ENCODE results near the gene MEI1.
"Not testable (repeated sequence)": the region's sequence is repeated elsewhere in the genome, so short reads cannot be mapped to it uniquely, and the experiment has no call there.

MEI1 gene

DNA sequence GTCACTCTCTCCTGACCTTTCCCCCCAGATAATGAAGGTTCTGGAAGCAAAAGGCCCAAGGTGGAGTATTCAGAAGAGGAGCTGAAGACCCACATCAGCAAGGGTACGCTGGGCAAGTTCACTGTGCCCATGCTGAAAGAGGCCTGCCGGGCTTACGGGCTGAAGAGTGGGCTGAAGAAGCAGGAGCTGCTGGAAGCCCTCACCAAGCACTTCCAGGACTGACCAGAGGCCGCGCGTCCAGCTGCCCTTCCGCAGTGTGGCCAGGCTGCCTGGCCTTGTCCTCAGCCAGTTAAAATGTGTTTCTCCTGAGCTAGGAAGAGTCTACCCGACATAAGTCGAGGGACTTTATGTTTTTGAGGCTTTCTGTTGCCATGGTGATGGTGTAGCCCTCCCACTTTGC lies 35.7 kb upstream of the MEI1 start:
- not testable (repeated sequence) for H3K27ac ChIP-seq (ENCODE audit: low read depth, low read length); H3K27me3 ChIP-seq (ENCODE audit: insufficient read depth, low read length); H3K9me3 ChIP-seq (ENCODE audit: insufficient read depth, low read depth, low read length); H3K4me1 ChIP-seq (ENCODE audit: insufficient read depth, low read length); H3K9ac ChIP-seq (ENCODE audit: low read depth, low read length); H3K4me3 ChIP-seq (ENCODE audit: low read length)
- peaks cover 65% of the 10 kb centered on the region for H3K36me3 ChIP-seq (ENCODE audit: insufficient read depth, low read length)
- 98% methylated on average over 7 of the region's 9 CpGs for WGBS

DNA sequence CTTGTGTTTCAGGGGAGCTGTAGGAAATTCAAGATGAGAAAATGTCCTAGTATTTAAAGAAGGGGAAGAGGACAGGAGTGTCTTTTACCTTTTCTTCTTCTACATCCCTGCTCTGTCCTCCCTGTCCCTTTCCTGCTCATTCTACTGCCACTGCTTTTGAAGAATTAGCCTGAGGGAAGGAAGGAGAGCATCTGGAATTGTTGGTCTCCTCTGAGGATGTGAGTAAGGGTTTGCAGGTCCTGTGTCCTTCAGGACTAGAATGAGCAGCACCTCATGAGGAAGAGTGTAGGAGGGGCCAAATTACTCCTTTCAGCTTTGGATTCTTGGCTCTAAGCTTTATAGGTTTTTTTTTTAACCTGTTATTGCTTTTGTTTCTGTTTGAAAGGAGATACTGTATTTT lies 34.8 kb upstream of the MEI1 start:
- peaks cover 56% of the 10 kb centered on the region for H3K36me3 ChIP-seq (ENCODE audit: insufficient read depth, low read length)
- no peaks in the 10 kb centered on the region for H3K27me3 ChIP-seq (ENCODE audit: insufficient read depth, low read length)
- no peak overlapping the region for H3K4me3 ChIP-seq (ENCODE audit: low read length)
- H3K9me3 ChIP-seq (ENCODE audit: insufficient read depth, low read depth, low read length): no peaks in the 10 kb centered on the region
- H3K4me1 ChIP-seq (ENCODE audit: insufficient read depth, low read length): peaks cover 4% of the 10 kb centered on the region; the same call in 1 of the 2 replicates
- H3K9ac ChIP-seq (ENCODE audit: low read depth, low read length): no peak overlapping the region
- no peak overlapping the region; the same call in 1 of the 2 replicates for H3K27ac ChIP-seq (ENCODE audit: low read depth, low read length)

DNA sequence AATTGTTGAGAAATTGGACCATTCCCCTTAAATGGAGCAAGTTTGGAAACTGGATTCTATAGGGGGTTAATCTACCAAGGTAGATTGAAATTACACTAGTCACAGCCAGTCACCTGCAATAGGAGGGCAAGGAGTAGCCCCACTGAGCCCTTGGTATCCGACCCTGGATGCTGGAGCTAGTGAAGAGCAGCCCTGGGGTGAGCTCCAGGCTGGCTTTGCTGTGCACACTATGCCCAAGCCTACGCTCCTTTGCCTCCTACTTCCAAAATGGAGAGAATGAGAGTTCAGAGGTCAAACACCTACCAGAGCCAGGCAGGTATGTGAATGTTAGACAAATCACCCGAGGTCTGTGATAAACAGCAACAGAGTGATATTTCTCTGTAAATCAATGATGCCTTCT lies 34.4 kb upstream of the MEI1 start:
- H3K4me1 ChIP-seq (ENCODE audit: insufficient read depth, low read length): peaks cover 4% of the 10 kb centered on the region; the same call in 1 of the 2 replicates
- H3K9ac ChIP-seq (ENCODE audit: low read depth, low read length): no peak overlapping the region
- no peak overlapping the region for H3K4me3 ChIP-seq (ENCODE audit: low read length)
- H3K27ac ChIP-seq (ENCODE audit: low read depth, low read length): peak overlapping the region; percentile 9; the same call in 1 of the 2 replicates
- H3K36me3 ChIP-seq (ENCODE audit: insufficient read depth, low read length): peaks cover 52% of the 10 kb centered on the region
- 97% methylated on average over 3 of the region's 3 CpGs for WGBS
- no peaks in the 10 kb centered on the region for H3K27me3 ChIP-seq (ENCODE audit: insufficient read depth, low read length)
- H3K9me3 ChIP-seq (ENCODE audit: insufficient read depth, low read depth, low read length): no peaks in the 10 kb centered on the region

DNA sequence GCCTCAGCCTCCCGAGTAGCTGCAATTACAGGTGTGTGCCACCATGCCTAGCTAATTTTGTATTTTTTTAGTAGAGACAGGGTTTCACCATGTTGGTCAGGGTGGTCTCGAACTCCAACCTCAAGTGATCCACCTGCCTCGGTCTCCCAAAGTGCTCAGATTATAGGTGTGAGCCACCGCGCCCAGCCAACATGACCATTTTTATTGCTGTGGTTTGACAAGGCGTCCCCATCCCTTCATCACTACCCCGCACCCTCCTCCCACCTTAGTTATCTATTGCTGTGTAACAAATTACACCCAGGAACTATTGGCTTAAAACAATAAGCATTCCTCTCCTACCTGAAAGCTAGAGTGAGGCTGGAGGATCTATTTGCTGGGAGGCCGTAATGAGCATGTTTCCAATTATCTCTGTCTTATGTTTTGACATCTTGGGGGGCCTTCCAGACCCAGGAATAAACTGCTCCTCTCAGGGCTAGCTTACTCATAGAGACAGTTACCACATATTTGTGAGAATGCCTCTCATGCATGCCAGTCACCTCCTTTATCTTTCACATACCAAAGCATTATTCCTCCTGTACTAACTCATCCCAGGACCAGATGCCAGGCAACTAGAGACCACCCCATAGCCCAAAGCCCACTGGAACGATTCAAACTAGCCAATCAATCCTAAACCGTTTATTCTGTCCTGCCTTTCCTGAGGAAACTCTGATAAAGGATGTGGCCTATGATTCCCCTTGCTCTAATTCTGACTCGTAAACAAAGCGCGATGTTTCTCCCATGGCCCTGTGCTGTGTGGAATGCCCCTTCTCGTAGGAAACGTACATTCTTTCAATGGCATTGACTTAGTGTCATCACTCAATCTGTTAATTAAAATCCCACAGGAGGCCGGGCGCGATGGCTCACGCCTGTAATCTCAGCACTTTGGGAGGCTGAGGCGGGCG lies 30.1 kb upstream of the MEI1 start:
- H3K36me3 ChIP-seq (ENCODE audit: insufficient read depth, low read length): peaks cover 27% of the 10 kb centered on the region
- H3K4me3 ChIP-seq (ENCODE audit: low read length): no peak overlapping the region
- H3K27me3 ChIP-seq (ENCODE audit: insufficient read depth, low read length): no peaks in the 10 kb centered on the region
- H3K9me3 ChIP-seq (ENCODE audit: insufficient read depth, low read depth, low read length): no peaks in the 10 kb centered on the region
- peaks cover 4% of the 10 kb centered on the region; the same call in 1 of the 2 replicates for H3K4me1 ChIP-seq (ENCODE audit: insufficient read depth, low read length)
- H3K27ac ChIP-seq (ENCODE audit: low read depth, low read length): no peak overlapping the region
- 93% methylated on average over 21 of the region's 21 CpGs for WGBS
- no peak overlapping the region for H3K9ac ChIP-seq (ENCODE audit: low read depth, low read length)

DNA sequence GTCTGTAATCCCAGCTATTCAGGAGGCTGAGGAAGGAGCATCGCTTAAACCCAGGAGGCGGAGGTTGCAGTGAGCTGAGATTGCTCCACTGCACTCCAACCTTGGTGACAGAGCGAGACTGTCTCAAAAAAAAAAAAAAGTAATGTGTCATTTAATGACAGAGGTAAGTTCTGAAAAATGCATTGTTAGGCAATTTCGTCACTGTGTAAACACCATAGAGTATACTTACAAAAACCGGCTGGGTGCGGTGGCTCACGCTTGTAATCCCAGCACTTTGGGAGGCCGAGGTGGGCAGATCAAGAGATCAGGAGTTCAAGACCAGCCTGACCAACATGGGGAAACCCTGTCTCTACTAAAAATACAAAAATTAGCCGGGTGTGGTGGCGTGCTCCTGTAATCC lies 27.2 kb upstream of the MEI1 start:
- 96% methylated on average over 10 of the region's 10 CpGs for WGBS
- not testable (repeated sequence) for H3K9me3 ChIP-seq (ENCODE audit: insufficient read depth, low read depth, low read length); H3K9ac ChIP-seq (ENCODE audit: low read depth, low read length); H3K4me3 ChIP-seq (ENCODE audit: low read length); H3K27me3 ChIP-seq (ENCODE audit: insufficient read depth, low read length); H3K27ac ChIP-seq (ENCODE audit: low read depth, low read length); H3K4me1 ChIP-seq (ENCODE audit: insufficient read depth, low read length)
- peaks cover 43% of the 10 kb centered on the region for H3K36me3 ChIP-seq (ENCODE audit: insufficient read depth, low read length)

DNA sequence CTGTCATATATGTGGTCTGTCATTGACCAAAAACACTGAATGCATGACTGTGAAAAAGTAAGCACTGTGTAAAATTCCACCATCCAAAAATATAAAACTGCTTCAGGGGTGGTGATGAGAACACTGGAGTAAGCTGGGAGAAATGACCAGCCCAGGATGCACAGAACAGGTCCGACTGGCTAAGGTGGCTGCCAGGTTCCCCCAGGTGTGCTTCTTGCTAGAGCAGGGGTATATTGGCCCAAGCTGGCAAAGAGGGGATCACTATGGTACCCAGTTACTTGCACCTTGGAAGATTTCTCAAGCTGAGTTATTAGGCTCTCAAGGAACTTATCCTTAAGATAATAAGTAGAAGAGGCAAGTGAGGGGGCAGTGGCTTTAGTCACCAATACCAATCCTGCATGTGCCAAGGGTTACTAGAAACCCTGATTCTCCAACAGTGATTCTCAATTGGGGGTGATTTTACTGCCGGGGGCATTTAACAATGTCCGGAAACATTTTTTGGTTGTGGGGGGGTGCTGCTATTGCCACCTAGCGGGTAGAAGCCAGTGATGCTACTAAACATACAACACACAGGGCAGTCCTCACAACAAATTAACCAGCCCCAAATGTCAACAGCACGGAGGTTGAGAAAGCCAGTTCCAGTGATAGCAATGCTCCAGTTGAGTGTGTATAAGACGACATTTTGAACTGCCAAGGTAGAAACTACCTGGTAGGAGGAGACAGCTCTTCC lies 26.4 kb upstream of the MEI1 start:
- H3K27me3 ChIP-seq (ENCODE audit: insufficient read depth, low read length): no peaks in the 10 kb centered on the region
- H3K36me3 ChIP-seq (ENCODE audit: insufficient read depth, low read length): peaks cover 50% of the 10 kb centered on the region
- no peak overlapping the region for H3K27ac ChIP-seq (ENCODE audit: low read depth, low read length)
- H3K9me3 ChIP-seq (ENCODE audit: insufficient read depth, low read depth, low read length): no peaks in the 10 kb centered on the region
- no peak overlapping the region for H3K9ac ChIP-seq (ENCODE audit: low read depth, low read length)
- WGBS: 94% methylated on average over 5 of the region's 6 CpGs
- H3K4me1 ChIP-seq (ENCODE audit: insufficient read depth, low read length): no peaks in the 10 kb centered on the region
- H3K4me3 ChIP-seq (ENCODE audit: low read length): no peak overlapping the region

DNA sequence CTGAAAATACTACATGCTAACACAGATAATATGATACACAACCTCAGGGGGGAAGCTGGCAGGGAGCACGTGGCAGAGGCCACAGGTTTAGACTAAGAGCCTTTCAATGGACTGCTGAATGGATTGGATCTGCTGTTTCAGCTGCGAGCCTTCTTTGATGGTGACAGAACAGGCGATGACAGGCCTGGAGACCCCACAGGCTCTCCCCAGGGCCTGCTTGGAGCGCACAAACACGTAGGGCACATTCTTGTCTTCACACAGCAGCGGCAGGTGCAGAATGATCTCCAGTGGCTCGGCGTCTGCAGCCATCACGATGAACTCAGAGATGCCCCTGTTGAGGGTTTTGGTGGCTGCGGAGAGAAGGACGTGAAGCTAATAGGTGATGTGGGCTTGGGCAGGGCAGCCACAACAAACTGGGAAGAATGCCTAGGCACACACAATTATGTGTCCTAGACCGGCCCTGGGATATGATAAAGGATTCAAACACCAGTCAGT lies 24.4 kb upstream of the MEI1 start:
- Histone ChIP-seq H3K4me1 (ENCODE audit: insufficient read depth, low read length) (no peaks in the 10 kb centered on the region), H3K9ac (ENCODE audit: low read depth, low read length) (no peak overlapping the region), H3K27me3 (ENCODE audit: insufficient read depth, low read length) (no peaks in the 10 kb centered on the region), H3K4me3 (ENCODE audit: low read length) (no peak overlapping the region), H3K36me3 (ENCODE audit: insufficient read depth, low read length) (peaks cover 67% of the 10 kb centered on the region), H3K27ac (ENCODE audit: low read depth, low read length) (no peak overlapping the region), H3K9me3 (ENCODE audit: insufficient read depth, low read depth, low read length) (no peaks in the 10 kb centered on the region)
- WGBS: 94% methylated on average over 12 of the region's 12 CpGs

DNA sequence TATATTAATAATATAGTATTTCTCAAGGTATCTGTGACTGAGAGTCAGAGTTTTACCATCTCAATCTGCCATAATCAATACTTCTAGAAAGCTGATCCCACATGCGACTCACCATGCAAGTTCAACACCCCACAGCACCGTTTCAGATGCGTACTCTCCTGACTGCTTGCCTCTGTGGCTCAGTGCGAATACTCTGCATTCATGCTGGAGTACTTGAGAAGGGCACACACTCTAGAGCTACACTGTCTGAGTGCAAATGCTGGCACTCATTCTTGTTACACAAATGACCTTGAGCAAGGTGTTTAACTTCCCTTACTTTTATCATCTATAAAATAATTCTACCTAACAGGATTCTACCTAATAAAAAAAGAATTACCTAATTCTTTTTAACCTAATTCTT lies 23.2 kb upstream of the MEI1 start:
- WGBS: 95% methylated on average over 4 of the region's 4 CpGs
- no peak overlapping the region for H3K9ac ChIP-seq (ENCODE audit: low read depth, low read length)
- H3K4me3 ChIP-seq (ENCODE audit: low read length): no peak overlapping the region
- no peaks in the 10 kb centered on the region for H3K27me3 ChIP-seq (ENCODE audit: insufficient read depth, low read length)
- peaks cover 79% of the 10 kb centered on the region for H3K36me3 ChIP-seq (ENCODE audit: insufficient read depth, low read length)
- H3K4me1 ChIP-seq (ENCODE audit: insufficient read depth, low read length): no peaks in the 10 kb centered on the region
- no peak overlapping the region for H3K27ac ChIP-seq (ENCODE audit: low read depth, low read length)
- no peaks in the 10 kb centered on the region for H3K9me3 ChIP-seq (ENCODE audit: insufficient read depth, low read depth, low read length)

DNA sequence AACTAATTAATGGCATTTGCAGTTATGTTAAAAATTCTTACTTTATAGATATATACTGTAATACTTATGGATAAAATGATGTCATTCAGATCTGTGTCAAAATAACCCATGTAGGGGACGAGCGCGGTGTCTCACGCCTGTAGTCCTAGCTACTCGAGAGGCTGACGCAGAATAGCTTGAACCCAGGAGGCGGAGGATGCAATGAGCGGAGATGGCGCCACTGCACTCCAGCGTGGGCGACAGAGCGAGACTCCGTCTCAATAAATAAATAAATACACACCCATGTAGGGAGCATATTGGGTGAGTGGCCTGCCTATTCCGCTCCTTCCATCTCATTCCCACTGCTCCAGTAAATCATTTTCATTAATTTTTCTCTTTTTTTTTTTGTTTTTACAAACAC lies 17.7 kb upstream of the MEI1 start:
- H3K4me1 ChIP-seq (ENCODE audit: insufficient read depth, low read length): no peaks in the 10 kb centered on the region
- H3K27me3 ChIP-seq (ENCODE audit: insufficient read depth, low read length): no peaks in the 10 kb centered on the region
- H3K9ac ChIP-seq (ENCODE audit: low read depth, low read length): peak overlapping the region; percentile 88
- H3K9me3 ChIP-seq (ENCODE audit: insufficient read depth, low read depth, low read length): no peaks in the 10 kb centered on the region
- H3K27ac ChIP-seq (ENCODE audit: low read depth, low read length): no peak overlapping the region
- H3K4me3 ChIP-seq (ENCODE audit: low read length): peak overlapping the region; percentile 97
- WGBS: 72% methylated on average over 14 of the region's 14 CpGs
- H3K36me3 ChIP-seq (ENCODE audit: insufficient read depth, low read length): peaks cover 43% of the 10 kb centered on the region

DNA sequence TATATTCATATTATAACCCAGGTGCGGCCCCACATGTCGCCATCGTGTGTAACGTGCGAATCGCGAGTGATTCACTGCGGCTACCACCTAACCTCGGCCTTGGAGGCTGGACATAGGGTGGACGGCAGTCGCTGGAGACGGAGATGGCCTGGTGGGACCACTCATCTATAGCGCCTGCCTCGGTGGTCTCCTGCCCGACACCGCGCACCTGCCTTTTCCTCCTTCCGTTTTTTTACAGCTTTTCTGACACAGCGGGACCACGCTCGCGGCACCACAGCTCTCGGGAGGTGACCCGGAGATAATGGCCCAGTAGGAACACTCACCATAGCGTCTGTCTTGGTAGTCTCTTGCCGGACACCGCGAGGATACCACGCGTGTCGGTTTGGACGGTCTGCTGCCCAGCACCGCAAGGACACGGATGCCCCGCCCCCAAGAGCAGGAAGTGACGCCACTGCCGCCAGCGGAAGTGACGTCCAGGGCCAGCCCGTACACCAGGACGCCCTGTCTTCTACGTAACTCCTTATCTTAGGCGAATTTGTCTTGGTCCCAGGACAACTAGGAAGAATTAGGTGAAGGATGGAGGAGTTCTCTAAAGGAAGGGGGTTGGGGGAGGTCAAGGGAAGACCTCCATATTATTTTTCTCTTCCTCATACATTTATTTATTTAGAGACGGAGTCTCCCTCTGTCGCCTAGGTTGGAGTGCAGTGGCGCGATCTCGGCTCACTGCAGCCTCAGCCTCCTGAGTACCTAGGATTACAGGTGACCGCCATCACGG lies 17.1 kb upstream of the MEI1 start:
- peak overlapping the region; percentile 80 for H3K27ac ChIP-seq (ENCODE audit: low read depth, low read length)
- 64% methylated on average over 50 of the region's 50 CpGs for WGBS

More for the DNA sequence above, 17.1 kb upstream of the MEI1 start:
- Histone ChIP-seq H3K36me3 (ENCODE audit: insufficient read depth, low read length) (peaks cover 37% of the 10 kb centered on the region), H3K4me1 (ENCODE audit: insufficient read depth, low read length) (0 out of 2 replicates have a peak, but pooled peaks cover under 1% of the 10 kb centered on the region), H3K4me3 (ENCODE audit: low read length) (peak overlapping the region; percentile 97), H3K27me3 (ENCODE audit: insufficient read depth, low read length) (no peaks in the 10 kb centered on the region), H3K9me3 (ENCODE audit: insufficient read depth, low read depth, low read length) (no peaks in the 10 kb centered on the region), H3K9ac (ENCODE audit: low read depth, low read length) (peak overlapping the region; percentile 88)
